ENCODE data around the gene ARFGAP3.

DNA sequence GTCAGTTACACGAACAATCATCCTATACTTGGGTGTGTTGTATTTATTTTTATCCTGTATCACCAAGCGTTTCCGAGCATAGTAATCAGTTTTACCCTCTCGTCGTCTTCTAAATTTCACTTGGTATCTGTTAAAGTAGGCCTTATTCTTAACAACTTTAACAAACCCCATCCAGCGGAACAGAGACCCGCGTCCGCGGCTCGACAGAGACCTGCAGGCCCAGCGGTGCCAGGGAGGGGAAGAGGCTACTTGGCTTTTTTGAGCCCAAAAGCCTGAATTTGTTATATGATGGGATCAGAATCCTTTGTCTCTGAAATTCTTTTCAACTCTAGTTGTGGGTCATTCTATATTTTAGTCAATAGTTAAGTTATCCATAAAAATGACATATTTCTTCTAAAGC, 79.9 kb downstream of the ARFGAP3 start:
- TF ChIP-seq, protein P1, sequence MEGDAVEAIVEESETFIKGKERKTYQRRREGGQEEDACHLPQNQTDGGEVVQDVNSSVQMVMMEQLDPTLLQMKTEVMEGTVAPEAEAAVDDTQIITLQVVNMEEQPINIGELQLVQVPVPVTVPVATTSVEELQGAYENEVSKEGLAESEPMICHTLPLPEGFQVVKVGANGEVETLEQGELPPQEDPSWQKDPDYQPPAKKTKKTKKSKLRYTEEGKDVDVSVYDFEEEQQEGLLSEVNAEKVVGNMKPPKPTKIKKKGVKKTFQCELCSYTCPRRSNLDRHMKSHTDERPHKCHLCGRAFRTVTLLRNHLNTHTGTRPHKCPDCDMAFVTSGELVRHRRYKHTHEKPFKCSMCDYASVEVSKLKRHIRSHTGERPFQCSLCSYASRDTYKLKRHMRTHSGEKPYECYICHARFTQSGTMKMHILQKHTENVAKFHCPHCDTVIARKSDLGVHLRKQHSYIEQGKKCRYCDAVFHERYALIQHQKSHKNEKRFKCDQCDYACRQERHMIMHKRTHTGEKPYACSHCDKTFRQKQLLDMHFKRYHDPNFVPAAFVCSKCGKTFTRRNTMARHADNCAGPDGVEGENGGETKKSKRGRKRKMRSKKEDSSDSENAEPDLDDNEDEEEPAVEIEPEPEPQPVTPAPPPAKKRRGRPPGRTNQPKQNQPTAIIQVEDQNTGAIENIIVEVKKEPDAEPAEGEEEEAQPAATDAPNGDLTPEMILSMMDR (IDR thresholded peaks at IDR 0.05 in 8 of 11, conservative IDR thresholded peaks at IDR 0.05 in 3 of 11) = no peak
- no peak for TF ChIP-seq POLR2A (IDR thresholded peaks at IDR 0.05)
